M059J (cell line): Measurements from ENCODE around the gene GRIA3. TPM values are rescaled to one million over a fixed set of nuclear protein-coding genes. Genes with fewer than 3 reads are reported as not detected.

Experiments used
- DNase-seq: peaks from one replicate; pipeline ENCODE4 v3.0.0-alpha.2; 2012; ENCODE audit warnings: low read depth
- total RNA-seq: library from RNA; depleted of rRNA; stranded (reverse); fragments of >200 nt; shearing (Covaris generic); gene quantifications from 2 replicates; pipeline ENCODE4 v1.2.3, GENCODE V29; 2014

GRIA3 gene
- total RNA-seq, 1 experiment from 2014 or later, result 4.7 TPM

GRCh38 chrX:123193101-123193500 lies 9.0 kb downstream of the GRIA3 start:
- no peak for DNase-seq

GRCh38 chrX:123199338-123199737 lies 15.3 kb downstream of the GRIA3 start:
- no peak for DNase-seq

GRCh38 chrX:123201720-123202119 lies 17.6 kb downstream of the GRIA3 start:
- peak; percentile 14 for DNase-seq

GRCh38 chrX:123202523-123202922 lies 18.4 kb downstream of the GRIA3 start:
- no peak for DNase-seq

- DNase-seq, result no peak
Measured at GRCh38 chrX:123203772-123204171, 19.7 kb downstream of the GRIA3 start.

GRCh38 chrX:123206176-123206575 lies 22.1 kb downstream of the GRIA3 start:
- DNase-seq, result no peak

- DNase-seq, result no peak
Measured at GRCh38 chrX:123210252-123210651, 26.2 kb downstream of the GRIA3 start.

GRCh38 chrX:123215397-123216089 lies 31.5 kb downstream of the GRIA3 start:
- DNase-seq, result no peak

GRCh38 chrX:123217077-123217476 lies 33.0 kb downstream of the GRIA3 start:
- peak; percentile 46 for DNase-seq

GRCh38 chrX:123217728-123218127 lies 33.6 kb downstream of the GRIA3 start:
- no peak for DNase-seq

- DNase-seq, result no peak
Measured at GRCh38 chrX:123219916-123220315, 35.8 kb downstream of the GRIA3 start.

- no peak for DNase-seq
Measured at GRCh38 chrX:123222920-123223319, 38.8 kb downstream of the GRIA3 start.

- no peak for DNase-seq
Measured at GRCh38 chrX:123223409-123223808, 39.3 kb downstream of the GRIA3 start.

- no peak for DNase-seq
Measured at GRCh38 chrX:123223859-123224258, 39.8 kb downstream of the GRIA3 start.

GRCh38 chrX:123230798-123231197 lies 46.7 kb downstream of the GRIA3 start:
- no peak for DNase-seq

- no peak for DNase-seq
Measured at GRCh38 chrX:123236859-123237258, 52.8 kb downstream of the GRIA3 start.

GRCh38 chrX:123237271-123237670 lies 53.2 kb downstream of the GRIA3 start:
- no peak for DNase-seq

GRCh38 chrX:123254457-123254856 lies 70.4 kb downstream of the GRIA3 start:
- DNase-seq, result no peak

GRCh38 chrX:123256378-123256777 lies 72.3 kb downstream of the GRIA3 start:
- no peak for DNase-seq

GRCh38 chrX:123260920-123261418 lies 76.9 kb downstream of the GRIA3 start:
- no peak for DNase-seq

GRCh38 chrX:123263270-123263669 lies 79.2 kb downstream of the GRIA3 start:
- no peak for DNase-seq

- no peak for DNase-seq
Measured at GRCh38 chrX:123263747-123264146, 79.7 kb downstream of the GRIA3 start.

- DNase-seq, result peak; percentile 51
Measured at GRCh38 chrX:123267220-123267619, 83.1 kb downstream of the GRIA3 start.

GRCh38 chrX:123271902-123272301 lies 87.8 kb downstream of the GRIA3 start:
- DNase-seq, result no peak
